H1 (cell line): ENCODE measurements around the gene THADA. TPM values are rescaled to one million over a fixed set of nuclear protein-coding genes. Genes with fewer than 3 reads are reported as not detected.
"Not testable (repeated sequence)": the region's sequence is repeated elsewhere in the genome, so short reads cannot be mapped to it uniquely, and the experiment has no call there.

Source experiments
- CTCF ChIA-PET: fragments of 300-600 bp; sonication (Branson Sonifier 250); formaldehyde crosslinking; loops from one replicate; lab custom pipeline; 2021; ENCODE audit not compliant: partially characterized antibody; lab: Charles Lee
- POLR2A ChIA-PET: fragments of 300-600 bp; sonication (Branson Sonifier 250); formaldehyde crosslinking; loops from one replicate; lab custom pipeline; 2021; ENCODE audit warnings: inconsistent platforms; ENCODE audit not compliant: partially characterized antibody; lab: Charles Lee
- DNase-seq, 2 experiments: peaks; one replicate each; pipeline versions ENCODE4 v3.0.0 to v3.0.0-alpha.2; 2010 to 2022; ENCODE audit warnings: low spot score in 2 of 2, low read depth in 1 of 2, mixed read lengths in 1 of 2
- FAIRE-seq: peaks from 2 replicates; lab custom pipeline; 2011; peaks lifted over from hg19 to GRCh38; lab: Jason Lieb, UNC
- H2AFZ ChIP-seq: 2 replicates; pipeline ENCODE4 v1.8.1; 2012; ENCODE audit warnings: low read length, inconsistent platforms
- H2AK5ac ChIP-seq: 2 replicates; pipeline ENCODE4 v1.6.1; 2013; ENCODE audit warnings: low read depth, low read length
- H2BK120ac ChIP-seq: replicated peaks from 2 replicates; pipeline ENCODE3; 2013; ENCODE audit warnings: low read depth, low read length, inconsistent platforms
- H2BK12ac ChIP-seq: 2 replicates; pipeline ENCODE4 v1.6.1; 2013; ENCODE audit warnings: low read depth, low read length
- H2BK15ac ChIP-seq: 2 replicates; pipeline ENCODE4 v1.6.1; 2013; ENCODE audit warnings: low read length
- H2BK20ac ChIP-seq: 2 replicates; pipeline ENCODE4 v1.6.1; 2013; ENCODE audit warnings: low read length
- H2BK5ac ChIP-seq: 2 replicates; pipeline ENCODE4 v1.6.1; 2013; ENCODE audit warnings: low read depth, low read length
- H3K14ac ChIP-seq: 2 replicates; pipeline ENCODE4 v1.6.1; 2013; ENCODE audit warnings: inconsistent platforms; ENCODE audit not compliant: insufficient read length
- H3K18ac ChIP-seq: 2 replicates; pipeline ENCODE4 v1.6.1; 2013; ENCODE audit warnings: low read length; ENCODE audit errors: extremely low read depth
- H3K23ac ChIP-seq: 2 replicates; pipeline ENCODE4 v1.6.1; 2013; ENCODE audit warnings: inconsistent platforms; ENCODE audit not compliant: insufficient read length
- H3K23me2 ChIP-seq: 2 replicates; pipeline ENCODE4 v1.6.1; 2013; ENCODE audit warnings: low read depth, low read length
- H3K27ac ChIP-seq: 2 replicates; pipeline ENCODE4 v1.6.1; 2011; ENCODE audit warnings: low read depth, low read length, inconsistent platforms
- H3K27me3 ChIP-seq, 4 experiments: replicated peaks in 1 of 4; 1 replicate in 1 of 4; 2 replicates in 3 of 4; pipeline versions ENCODE4 v1.6.1 to v1.8.1; 2011 to 2013; ENCODE audit warnings: low read length in 3 of 4, mild to moderate bottlenecking in 3 of 4, inconsistent platforms in 2 of 4, mixed read lengths in 2 of 4, moderate library complexity in 1 of 4; ENCODE audit not compliant: control insufficient read depth in 3 of 4, insufficient read depth in 3 of 4; ENCODE audit errors: extremely low read depth in 1 of 4
- H3K36me3 ChIP-seq, 4 experiments: 2 replicates each; pipeline versions ENCODE4 v1.6.1 to v1.8.1; 2011 to 2013; ENCODE audit warnings: mild to moderate bottlenecking in 4 of 4, low read length in 3 of 4, moderate library complexity in 2 of 4, control low read depth in 1 of 4, inconsistent platforms in 1 of 4; ENCODE audit not compliant: insufficient read depth in 4 of 4, control insufficient read depth in 2 of 4
- H3K4ac ChIP-seq: replicated peaks from 2 replicates; pipeline ENCODE3; 2013; ENCODE audit warnings: low read length, low read depth, mixed read lengths, inconsistent platforms; ENCODE audit not compliant: insufficient read length
- H3K4me1 ChIP-seq, 4 experiments: replicated peaks in 1 of 4; 1 replicate in 1 of 4; 2 replicates in 3 of 4; pipeline versions ENCODE4 v1.6.1 to v1.8.1; 2011 to 2013; ENCODE audit warnings: low read length in 3 of 4, inconsistent platforms in 2 of 4, mixed read lengths in 1 of 4; ENCODE audit not compliant: insufficient read depth in 4 of 4, control insufficient read depth in 3 of 4
- H3K4me2 ChIP-seq, 2 experiments: 2 replicates each; pipeline versions ENCODE4 v1.6.1 to v1.8.1; 2011 to 2013; ENCODE audit warnings: low read depth in 2 of 2, low read length in 2 of 2, control low read depth in 1 of 2, inconsistent platforms in 1 of 2, mild to moderate bottlenecking in 1 of 2; ENCODE audit not compliant: insufficient read depth in 1 of 2
- H3K4me3 ChIP-seq, 4 experiments: fragments of 200-600, 300-600 bp in 1 of 4; sonication (generic), shearing (Covaris generic), sonication (Bioruptor Twin) in 1 of 4; 2 replicates each; pipeline versions ENCODE4 v1.5.1 to v1.8.1; 2011 to 2016; ENCODE audit warnings: low read length in 4 of 4, low read depth in 3 of 4, control low read depth in 2 of 4, inconsistent platforms in 2 of 4, mild to moderate bottlenecking in 2 of 4, mixed read lengths in 1 of 4, moderate library complexity in 1 of 4; ENCODE audit not compliant: insufficient read depth in 2 of 4; ENCODE audit errors: extremely low read depth in 1 of 4
- H3K56ac ChIP-seq: replicated peaks from 2 replicates; pipeline ENCODE3; 2013; ENCODE audit warnings: low read depth, mild to moderate bottlenecking, mixed read lengths, low read length, inconsistent platforms; ENCODE audit not compliant: insufficient read length
- H3K79me1 ChIP-seq: 2 replicates; pipeline ENCODE4 v1.6.1; 2013; ENCODE audit warnings: low read depth, low read length, control low read depth
- H3K79me2 ChIP-seq, 2 experiments: 2 replicates each; pipeline versions ENCODE4 v1.6.1 to v1.8.1; 2012 to 2013; ENCODE audit warnings: low read length in 2 of 2, mild to moderate bottlenecking in 2 of 2, inconsistent platforms in 1 of 2; ENCODE audit not compliant: insufficient read depth in 2 of 2, control insufficient read depth in 1 of 2
- H3K9ac ChIP-seq, 4 experiments: replicated peaks in 1 of 4; 1 replicate in 1 of 4; 2 replicates in 3 of 4; pipeline versions ENCODE4 v1.6.1 to v1.8.1; 2011 to 2013; ENCODE audit warnings: low read depth in 3 of 4, low read length in 3 of 4, control low read depth in 2 of 4, mild to moderate bottlenecking in 2 of 4, moderate library complexity in 2 of 4, inconsistent platforms in 1 of 4; ENCODE audit errors: extremely low read depth in 1 of 4
- H3K9me3 ChIP-seq, 2 experiments: 2 replicates each; pipeline versions ENCODE4 v1.6.1 to v1.8.1; 2012 to 2013; ENCODE audit warnings: mild to moderate bottlenecking in 2 of 2, moderate library complexity in 2 of 2, control low read depth in 1 of 2, inconsistent platforms in 1 of 2, low read depth in 1 of 2, low read length in 1 of 2, mixed read lengths in 1 of 2; ENCODE audit not compliant: insufficient read depth in 2 of 2
- H4K20me1 ChIP-seq, 2 experiments: replicated peaks in 1 of 2; 2 replicates each; pipeline versions ENCODE3 to v1.8.1; 2011 to 2013; ENCODE audit warnings: inconsistent platforms in 2 of 2, low read length in 2 of 2, mild to moderate bottlenecking in 1 of 2; ENCODE audit not compliant: insufficient read depth in 2 of 2, control insufficient read depth in 1 of 2
- H4K5ac ChIP-seq: 2 replicates; pipeline ENCODE4 v1.6.1; 2013; ENCODE audit warnings: low read length, low read depth, mixed read lengths, inconsistent platforms; ENCODE audit not compliant: insufficient read length
- H4K8ac ChIP-seq: 2 replicates; pipeline ENCODE4 v1.8.0; 2013; ENCODE audit warnings: mild to moderate bottlenecking, moderate library complexity, low read length, inconsistent platforms; ENCODE audit not compliant: insufficient read depth; ENCODE audit errors: extremely low read depth
- H4K91ac ChIP-seq: replicated peaks from 2 replicates; pipeline ENCODE3; 2013; ENCODE audit warnings: low read length, mixed read lengths, inconsistent platforms; ENCODE audit not compliant: insufficient read length
- WGBS, 2 experiments: shearing (Covaris generic) in 1 of 2; methylation state at CpG; one replicate each; pipeline versions ENCODE4 v1.1.6 to v1.1.7; 2013 to 2015; ENCODE audit warnings: low lambda C conversion rate in 2 of 2, mixed read lengths in 2 of 2, inconsistent platforms in 1 of 2, low coverage in 1 of 2, missing lambda C conversion rate in 1 of 2; ENCODE audit not compliant: insufficient replicate concordance in 2 of 2, insufficient coverage in 1 of 2, insufficient read length in 1 of 2; ENCODE audit errors: extremely low coverage in 1 of 2, missing lambda C conversion rate in 1 of 2; 5-methylcytosine and 5-hydroxymethylcytosine counted together
- polyA plus RNA-seq, 7 experiments: library from polyadenylated mRNA; depleted of rRNA in 3 of 7; stranded (reverse) in 5 of 7; unstranded in 2 of 7; fragments of >200 nt in 5 of 7; fragments of 200-250 nt in 2 of 7; gene quantifications; 1 replicate in 5 of 7; 2 replicates in 1 of 7; 4 replicates in 1 of 7; pipeline versions ENCODE4 v1.2.1 to v1.2.3, GENCODE V29; 2011 to 2013; ENCODE audit warnings: missing spikeins in 2 of 7, mixed read lengths in 2 of 7
- total RNA-seq: library from RNA; stranded (reverse); fragmentation: NEBNext Ultra II Directional; extraction: Animal tissue kit (Norgen Biotek cat#: 25700); gene quantifications from 2 replicates; pipeline ENCODE4 v1.2.1, GENCODE V29; 2021

Gene THADA
- total and polyA plus RNA-seq, 2 of the 8 experiments (the other 6 are each of a cell fraction or from before 2014, with no cell fraction given), result 22.4 to 26.8 TPM

DNA sequence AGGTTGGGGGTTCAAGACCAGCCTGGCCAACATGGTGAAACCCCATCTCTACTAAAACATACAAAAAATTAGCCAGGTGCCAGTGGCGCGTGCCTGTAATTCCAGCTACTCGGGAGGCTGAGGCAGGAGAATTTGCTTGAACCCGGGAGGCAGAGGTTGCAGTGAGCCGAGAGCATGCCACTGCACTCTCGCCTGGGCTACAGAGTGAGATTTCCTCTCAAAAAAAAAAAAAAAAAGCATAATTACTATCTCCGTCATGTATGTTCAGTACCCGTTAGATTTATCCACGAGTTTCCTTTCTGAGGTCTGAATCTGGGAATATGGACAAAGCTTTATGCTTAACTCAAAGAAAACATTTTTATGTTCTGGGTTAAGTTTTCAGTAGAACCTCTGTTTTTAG is 209.2 kb downstream of the THADA start:
- H3K23me2 ChIP-seq, H3K79me1 ChIP-seq, H2BK120ac ChIP-seq, H3K4me3 ChIP-seq, H2AK5ac ChIP-seq, POLR2A ChIA-PET, H2BK15ac ChIP-seq, H3K18ac ChIP-seq, H2BK20ac ChIP-seq, H3K14ac ChIP-seq, H3K4me1 ChIP-seq, CTCF ChIA-PET, FAIRE-seq, H4K8ac ChIP-seq, H3K79me2 ChIP-seq, H2AFZ ChIP-seq, H3K9me3 ChIP-seq, H3K4ac ChIP-seq, H3K27me3 ChIP-seq, H3K36me3 ChIP-seq, H3K9ac ChIP-seq, H3K4me2 ChIP-seq, H2BK12ac ChIP-seq, H3K23ac ChIP-seq, H3K27ac ChIP-seq, H3K56ac ChIP-seq, H4K5ac ChIP-seq, DNase-seq, H2BK5ac ChIP-seq, H4K91ac ChIP-seq, H4K20me1 ChIP-seq: not testable (repeated sequence)
- WGBS, 2 experiments, result 94% methylated on average over 6 of the region's 9 CpGs; no CpG with 5 or more reads in 1 of the 2 experiments
